HT-29 (cell line): ENCODE results near the gene LSP1. TPM values are rescaled to one million over a fixed set of nuclear protein-coding genes. Genes with fewer than 3 reads are reported as not detected.
"Not testable (repeated sequence)": the region's sequence is repeated elsewhere in the genome, so short reads cannot be mapped to it uniquely, and the experiment has no call there.

Source experiments
- DNase-seq: peaks from one replicate; pipeline ENCODE4 v3.0.0-alpha.2; 2015; ENCODE audit warnings: low spot score
- total RNA-seq: library from RNA; depleted of rRNA; stranded (reverse); fragments of >200 nt; shearing (Covaris generic); gene quantifications from 2 replicates; pipeline ENCODE4 v1.2.3, GENCODE V29; 2014; rRNA removed

The LSP1 gene
- 0.05 and 0.60 TPM in 2 replicates for total RNA-seq

- DNase-seq = no peak
Observed at GRCh38 chr11:1852877-1853276, at the start of gene LSP1. Gene LSP1, plus strand, starts transcription at chr11:1853084. Its CDS starts 61 bp downstream, at chr11:1853145.

DNA sequence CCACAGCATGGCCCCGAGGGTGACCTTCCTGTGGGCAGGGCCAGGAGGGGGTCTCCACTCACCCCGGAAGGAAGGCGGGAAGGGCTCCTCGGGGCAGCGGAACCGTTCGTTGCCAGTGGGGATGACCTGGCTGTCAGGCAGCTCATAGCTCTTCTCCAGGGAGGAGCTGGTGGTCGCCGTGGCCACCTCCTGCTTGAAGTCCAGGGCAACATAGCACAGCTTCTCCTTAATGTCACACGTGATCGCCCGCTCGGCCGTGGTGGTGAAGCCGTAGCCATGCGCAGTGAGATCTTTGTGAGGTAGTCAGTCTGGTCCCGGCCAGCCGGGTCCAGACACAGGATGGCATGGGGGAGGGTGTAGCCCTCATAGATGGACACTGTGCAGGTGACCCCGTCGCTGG lies 49.6 kb upstream of the LSP1 start:
- no peak for DNase-seq

DNA sequence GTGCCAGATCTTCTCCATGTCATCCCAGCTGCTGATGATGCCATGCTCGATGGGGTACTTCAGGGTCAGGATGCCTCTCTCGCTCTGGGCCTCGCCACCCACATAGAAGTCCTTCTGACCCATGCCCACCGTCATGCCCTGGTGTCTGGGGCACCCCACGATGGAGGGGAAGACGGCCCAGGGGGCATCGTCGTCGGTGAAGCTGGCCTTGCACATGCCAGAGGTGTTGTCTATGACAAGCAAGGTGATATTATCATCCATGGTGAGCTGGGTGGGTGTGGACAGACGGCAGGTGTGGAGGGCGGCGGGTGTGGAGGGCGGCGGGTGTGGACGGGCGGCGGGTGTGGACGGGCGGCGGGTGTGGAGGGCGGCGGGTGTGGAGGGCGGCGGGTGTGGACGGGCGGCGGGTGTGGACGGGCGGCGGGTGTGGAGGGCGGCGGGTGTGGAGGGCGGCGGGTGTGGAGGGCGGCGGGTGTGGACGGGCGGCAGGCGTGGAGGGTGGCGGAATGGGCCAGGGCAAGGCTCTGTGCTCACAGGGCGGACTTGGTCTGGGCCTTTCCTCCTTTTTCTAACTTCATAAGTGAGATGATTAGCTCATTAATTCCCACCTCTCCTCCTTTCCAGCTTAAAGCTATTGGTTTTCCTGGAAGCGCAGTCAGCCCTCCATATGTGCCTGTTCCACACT lies 48.9 kb upstream of the LSP1 start:
- DNase-seq = not testable (repeated sequence)

DNA sequence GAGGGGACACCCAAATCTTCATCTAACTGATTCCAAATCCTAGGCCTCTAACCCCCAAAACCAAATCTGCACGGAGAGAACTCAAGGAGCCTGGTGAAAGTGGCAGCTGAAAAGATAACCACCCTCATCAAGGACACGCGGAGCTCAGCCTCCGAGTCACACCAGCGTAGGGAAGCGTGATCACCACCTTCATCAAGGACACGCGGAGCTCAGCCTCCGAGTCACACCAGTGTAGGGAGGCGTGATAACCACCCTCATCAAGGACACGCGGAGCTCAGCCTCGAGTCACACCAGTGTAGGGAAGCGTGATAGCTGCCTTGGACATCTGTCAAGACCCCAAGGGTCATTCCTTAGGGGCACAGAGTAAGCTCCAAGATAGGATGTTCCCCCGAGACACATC lies 47.4 kb upstream of the LSP1 start:
- DNase-seq = no peak

DNA sequence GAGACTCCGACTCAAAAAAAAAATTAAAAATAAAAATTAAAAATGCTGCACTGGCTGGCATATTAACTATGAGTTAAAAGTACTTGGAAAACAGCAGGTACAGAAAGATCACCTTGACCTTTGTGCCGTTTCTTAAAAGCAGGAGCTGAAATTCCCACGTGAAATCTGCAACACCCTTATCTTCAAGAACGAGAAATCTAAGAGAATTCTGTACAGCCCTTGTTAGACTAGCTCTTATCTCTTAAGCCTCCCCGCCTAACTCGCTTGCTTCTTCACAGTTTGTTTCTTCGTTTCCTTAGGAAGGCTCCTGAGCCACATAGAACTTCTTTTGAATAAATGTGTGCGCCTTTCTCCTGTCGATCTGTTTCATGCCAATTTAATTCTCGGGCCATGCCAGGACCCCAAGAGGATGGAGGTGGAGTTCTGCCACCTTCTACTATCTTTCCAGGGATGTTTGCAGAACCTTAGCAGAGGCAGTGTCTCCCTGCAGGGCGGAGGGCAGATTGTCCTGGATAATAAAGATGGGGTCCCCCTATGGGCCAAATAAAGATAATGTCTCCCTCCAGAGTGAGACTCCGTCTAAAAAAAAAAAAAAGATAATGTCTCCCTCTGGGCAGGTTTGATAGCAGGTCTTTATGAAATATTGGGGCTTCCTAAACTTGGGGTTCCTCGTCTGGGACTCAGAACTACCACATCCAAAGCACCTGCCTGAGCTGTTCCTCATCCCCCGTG lies 45.5 kb upstream of the LSP1 start:
- peak; percentile 70 for DNase-seq

DNA sequence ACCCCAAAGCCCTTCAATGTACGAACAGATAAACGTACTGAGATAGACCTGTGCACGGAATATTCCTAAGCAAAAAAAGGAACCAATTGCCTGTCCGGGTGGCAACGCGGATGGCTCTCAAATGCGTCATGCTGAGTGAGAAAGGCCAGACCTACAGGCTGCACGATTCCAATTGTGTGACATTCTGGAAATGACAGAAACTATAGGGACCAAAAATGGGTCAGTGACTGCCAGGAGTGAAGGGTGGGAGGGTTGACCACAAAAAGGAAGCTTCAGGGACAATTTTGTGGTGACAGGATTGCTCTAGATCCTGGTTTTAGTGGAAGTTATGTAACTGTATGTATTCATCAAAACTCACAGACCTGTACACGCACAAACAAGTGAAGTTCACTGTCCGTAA lies 42.1 kb upstream of the LSP1 start:
- no peak for DNase-seq

DNA sequence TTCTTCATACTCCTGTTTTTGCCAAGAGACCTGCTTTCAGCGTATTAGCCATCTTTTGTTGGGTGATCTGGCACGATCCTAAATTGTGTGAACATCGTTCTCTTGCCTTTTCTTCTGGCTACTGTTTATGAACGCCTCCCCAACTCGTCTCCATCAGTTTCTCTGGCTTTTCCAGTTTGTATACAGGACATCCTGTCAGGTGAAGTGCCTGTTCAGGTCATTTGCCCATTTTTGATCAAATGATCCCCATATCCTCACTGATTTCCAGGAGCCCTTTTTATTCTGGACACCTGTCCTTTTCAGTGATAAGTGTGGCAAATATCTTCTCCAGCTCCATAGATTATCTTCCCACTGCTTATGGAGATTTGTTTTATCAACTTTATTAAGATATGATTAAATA lies 40.6 kb upstream of the LSP1 start:
- DNase-seq = no peak

DNA sequence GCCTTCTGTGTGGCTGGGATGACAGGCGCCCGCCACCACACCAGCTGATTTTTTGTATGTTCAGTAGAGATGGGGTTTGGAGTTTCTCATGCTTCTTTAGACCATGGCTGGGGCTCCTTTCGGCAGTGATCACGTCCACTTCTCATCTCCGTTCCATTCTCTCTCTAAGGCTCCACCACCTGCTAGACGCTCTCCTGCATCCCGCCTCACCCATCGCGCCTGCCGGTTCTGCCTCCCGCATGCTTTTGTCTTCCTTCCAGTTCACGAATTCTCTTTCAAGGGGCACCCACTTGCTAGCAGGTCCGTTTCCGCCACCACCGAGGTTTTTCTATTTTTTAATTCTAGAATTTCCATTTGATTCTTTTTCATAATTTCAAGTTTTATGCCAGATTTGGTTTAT lies 40.1 kb upstream of the LSP1 start:
- DNase-seq = no peak

DNA sequence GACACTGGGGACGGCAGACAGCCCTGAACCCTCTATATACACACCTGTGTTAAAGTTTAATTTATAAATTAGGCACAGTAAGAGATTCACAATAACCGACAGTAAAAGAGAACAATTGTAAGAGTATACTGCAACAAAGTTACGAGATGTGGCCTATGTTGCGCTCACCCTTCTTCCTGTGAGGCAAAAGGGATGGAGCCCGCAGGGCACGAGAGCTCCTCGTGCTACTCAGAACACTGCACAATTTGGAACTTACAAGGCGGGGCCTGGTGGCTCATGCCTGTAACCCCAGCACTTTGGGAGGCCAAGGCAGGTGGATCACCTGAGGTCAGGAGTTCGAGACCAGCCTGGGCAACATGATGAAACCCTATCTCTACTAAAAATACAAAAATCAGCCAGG lies 39.5 kb upstream of the LSP1 start:
- not testable (repeated sequence) for DNase-seq

DNA sequence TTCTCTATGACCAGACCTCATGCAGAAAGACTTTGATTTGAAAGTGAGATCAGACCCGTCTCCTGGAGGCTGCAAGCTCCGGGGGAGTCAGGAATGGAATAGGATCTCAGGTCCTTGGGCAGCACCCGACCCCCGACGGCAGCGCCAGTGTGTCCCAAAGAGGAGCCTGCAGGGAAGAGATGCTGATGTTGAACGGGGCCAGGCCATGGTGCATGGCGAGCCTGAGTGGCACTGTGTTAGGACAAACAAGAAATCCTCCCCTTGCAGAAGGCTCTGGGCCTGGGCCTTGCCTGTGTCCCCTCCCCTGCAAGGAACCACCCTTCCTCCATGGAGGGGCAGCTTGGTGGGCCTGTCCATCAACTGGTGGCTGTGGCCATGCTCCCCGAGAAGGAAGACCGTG lies 38.2 kb upstream of the LSP1 start:
- DNase-seq = no peak

- no peak for DNase-seq
Observed at GRCh38 chr11:1815311-1815710, 37.6 kb upstream of the LSP1 start.

DNA sequence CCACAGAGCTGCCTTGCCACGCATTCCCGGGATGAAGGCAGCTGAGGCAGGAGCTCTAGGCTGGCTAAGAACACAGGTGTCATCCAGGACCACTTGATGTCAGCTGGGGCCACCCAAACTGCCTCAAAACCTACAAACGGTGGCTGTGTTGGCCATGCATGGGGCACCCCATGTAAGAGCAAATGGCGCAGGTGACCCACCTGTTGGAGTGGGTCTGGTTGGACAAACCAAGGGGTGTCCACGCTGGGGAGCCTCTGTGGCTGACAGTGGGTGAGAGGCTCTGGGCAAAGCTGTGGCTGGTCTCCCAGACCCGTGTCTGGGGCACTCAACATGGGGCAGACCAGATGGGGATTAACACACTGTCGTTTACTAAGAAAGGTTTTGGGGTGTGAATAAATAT lies 37.1 kb upstream of the LSP1 start:
- no peak for DNase-seq

DNA sequence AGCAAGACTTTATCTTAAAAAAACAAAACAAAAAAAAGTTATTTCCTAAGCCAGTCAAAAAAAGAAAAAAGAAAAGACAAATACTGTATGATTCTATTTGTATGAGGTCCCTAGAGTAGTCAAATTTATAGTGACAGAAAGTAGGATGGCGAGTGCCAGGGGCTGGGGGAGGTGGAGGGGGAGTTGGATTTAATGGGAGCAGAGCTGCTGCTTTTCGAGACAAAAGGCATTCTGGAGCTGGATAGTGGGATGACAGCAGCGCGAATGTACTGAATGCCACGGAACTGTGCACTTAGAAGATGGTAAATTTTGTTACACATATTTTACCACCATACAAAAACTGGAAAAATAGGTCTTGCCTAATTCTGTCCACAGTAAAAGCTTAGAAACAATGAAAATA lies 35.9 kb upstream of the LSP1 start:
- DNase-seq = no peak

DNA sequence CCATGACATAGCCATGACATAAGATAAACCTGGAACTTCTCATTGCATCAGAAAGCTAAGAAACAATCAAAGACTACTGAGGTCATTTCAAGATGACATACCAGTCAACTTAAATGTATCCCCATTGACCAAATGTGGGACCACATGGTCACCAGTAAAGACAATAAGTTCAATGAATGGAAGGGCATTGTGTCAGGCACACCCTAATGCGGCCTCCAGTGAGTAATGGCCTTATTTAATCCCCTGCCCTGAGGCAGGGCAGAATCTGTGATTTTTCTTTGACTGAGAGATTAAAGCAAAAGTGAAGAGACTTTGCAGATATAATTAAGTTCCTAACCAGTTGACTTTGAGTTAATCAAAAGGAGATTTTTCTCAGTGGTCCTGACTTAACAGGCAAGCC lies 35.4 kb upstream of the LSP1 start:
- DNase-seq = no peak

- no peak for DNase-seq
Observed at GRCh38 chr11:1819074-1819473, 33.8 kb upstream of the LSP1 start.

DNA sequence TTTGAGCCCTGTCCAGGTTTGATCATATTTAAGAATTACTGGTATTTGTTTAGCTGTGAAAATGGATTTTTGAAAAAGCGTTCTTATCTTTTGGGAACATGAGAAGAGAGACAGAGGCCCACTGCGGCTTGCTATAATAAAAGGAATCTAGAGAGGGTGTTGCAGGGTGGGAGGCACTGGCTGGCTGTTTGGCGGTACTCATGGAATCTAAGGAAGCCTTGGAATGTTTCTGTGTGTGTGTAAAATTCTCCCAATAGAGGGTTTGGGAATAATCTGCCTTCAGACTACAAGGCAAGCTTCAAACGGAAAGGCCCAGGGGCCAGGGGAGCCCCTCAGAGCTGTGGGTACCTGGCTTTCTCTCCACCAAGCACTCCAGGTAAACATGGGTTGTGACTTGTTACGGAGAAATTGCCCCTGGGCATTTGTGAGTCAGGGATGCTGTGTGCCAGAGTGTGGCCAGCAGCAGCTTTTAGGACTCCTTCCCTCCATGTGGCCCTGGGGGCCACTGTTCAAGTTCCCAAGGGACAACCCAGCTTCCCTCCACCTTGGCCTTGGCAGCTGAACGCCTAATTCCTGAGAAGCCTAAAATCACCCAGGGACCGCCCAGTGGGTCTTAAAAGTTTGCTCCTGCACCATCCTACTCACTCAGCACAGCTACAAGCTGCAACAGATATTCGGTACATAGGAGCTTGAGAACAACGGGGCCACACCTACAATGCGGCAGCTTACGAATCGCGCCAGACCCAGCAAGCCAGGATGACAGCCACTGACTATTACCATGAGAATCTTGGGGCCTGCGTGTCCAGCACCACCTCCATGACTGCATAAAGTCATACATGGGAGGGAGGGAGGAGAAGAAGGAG lies 32.2 kb upstream of the LSP1 start:
- no peak for DNase-seq

DNA sequence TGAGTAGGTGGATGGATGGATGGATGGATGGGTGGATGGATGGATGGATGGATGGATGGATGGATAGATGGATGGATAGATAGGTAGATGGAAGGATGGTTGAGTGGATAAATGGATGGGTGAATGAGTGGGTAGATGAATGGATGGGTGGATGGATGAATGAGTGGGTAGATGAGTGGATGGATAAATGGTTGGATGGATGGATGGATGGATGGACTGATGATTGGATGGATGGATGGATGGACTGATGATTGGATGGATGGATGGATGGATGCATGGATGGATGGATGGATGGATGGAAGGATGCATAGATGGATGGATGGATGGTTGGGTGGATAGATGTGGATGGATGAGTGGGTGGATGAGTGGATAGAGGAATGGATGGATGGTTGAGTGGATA lies 31.3 kb upstream of the LSP1 start:
- no peak for DNase-seq

DNA sequence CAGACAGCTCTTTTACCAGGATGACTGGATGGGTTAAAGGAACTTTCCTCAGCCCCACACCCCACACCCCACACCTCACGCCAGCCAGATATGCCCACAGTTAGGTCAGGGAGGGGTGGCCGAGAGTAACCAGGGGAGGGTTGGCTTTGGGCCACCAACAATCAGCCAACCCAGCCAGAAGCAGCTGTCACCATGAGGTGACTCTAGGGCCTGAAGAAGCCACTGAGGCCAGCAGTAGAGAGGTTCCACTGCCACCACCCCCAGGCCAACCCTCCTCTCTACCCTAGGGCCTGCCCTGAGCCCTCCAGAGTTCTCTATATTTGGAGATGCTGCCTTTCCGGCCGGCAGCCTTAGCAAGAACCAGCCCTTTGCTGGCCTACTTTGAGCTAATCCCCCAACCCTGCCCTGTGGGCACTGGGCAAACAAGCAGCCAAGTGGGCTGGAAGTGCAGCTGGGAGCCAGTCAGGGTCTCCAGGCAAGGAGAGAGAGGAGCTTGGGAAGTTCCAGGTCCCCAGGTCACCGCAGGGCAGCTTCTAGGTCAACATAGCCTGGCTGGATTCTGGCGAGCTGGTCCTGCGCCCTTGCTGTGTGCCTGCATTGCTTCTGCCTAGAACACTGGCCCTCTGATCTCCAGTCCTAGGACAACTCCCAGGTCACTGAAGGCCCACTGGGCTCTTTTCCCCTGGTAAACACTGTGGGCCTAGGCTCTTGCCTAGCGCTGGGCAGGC lies 30.1 kb upstream of the LSP1 start:
- no peak for DNase-seq

DNA sequence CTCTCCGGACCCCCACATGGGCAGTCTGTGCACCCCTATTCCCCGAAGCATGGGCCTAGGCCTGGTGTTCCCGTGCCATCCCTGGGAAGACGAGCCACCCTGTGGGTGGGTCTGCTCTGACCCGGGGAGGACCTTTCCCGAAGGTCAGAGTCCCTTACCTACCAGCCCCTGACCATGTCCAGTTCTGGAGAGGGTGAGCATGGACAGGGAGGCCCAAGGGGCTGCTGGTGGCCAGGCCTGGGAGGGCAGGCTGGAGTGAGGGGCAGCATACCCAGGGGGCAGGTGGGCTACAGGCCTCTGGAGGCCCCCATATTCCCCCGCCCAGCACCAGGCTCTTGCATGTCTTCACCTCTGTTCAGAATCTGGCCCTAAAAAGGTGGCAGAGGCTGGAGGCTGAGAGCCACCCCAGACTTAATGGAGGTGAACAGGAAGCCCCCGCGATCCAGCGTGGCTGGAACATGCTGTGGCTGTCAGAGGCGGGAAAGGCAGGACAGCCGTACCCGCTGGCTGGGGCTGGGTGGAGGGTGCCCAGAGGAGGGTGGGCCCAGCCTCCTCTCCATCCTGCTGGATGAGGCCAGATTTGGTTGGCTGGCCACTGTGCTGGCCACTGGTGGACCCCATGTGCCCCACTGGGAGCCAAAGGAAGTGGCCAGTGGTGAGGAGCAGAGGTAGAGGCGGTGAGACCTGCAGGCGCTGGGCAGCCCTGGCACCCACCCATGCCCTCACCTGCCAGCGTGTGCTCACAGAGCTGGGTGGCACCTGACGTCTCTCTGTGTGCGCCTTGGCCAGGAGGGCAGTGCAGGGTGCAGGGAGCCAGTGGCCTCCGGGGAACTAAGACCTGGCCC lies 29.3 kb upstream of the LSP1 start:
- DNase-seq = no peak

DNA sequence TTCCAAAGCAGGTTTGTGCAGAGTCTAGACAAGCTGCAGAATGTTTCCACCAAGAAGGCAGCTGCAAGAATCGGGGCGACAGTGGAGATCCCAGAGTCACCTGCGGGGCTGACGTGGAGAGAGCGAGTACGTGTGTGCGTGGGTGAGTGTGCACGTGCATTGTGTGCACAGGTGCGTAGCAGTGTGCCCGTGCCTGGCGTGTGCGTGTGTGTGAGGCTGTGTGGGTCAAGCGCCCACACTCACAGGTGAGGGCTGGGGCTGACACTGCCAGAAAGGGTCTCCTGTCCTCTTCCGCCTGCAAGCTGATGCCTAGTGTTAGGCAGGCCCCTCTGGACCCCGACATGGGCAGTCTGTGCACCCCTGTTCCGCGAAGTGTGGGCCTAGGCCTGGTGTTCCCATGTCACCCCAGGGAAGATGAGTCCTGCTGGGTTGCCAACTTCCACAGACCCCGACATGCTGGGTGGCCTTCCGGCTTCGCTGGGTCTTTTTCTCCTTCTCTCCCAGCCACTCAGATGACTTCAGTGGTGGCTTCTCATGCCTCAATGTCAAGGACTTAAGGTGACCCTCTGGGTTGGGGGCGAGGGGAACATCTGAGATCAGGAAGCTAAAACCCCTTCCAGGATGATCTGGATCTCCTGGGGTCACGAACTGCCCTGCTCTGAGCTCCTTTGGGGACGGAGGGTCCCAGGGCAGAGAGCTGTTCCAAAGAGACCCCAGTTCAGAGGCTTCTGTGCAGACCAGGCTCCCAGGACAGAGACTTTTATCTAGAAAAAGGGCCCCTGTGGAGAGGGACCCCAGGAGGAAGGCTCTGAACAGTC lies 28.5 kb upstream of the LSP1 start:
- DNase-seq = no peak
